Loucy (cell line): ENCODE data around the gene PRKAA2.

Experiments used
- H2AFZ ChIP-seq: fragments of 200-600 bp; sonication (generic); 2 replicates; pipeline ENCODE4 v1.6.0; 2016; ENCODE audit warnings: antibody characterized with exemption, mild to moderate bottlenecking, low read length, moderate library complexity
- H3F3A ChIP-seq: fragments of 200-600 bp; 2 replicates; pipeline ENCODE4 v1.6.0; 2016; ENCODE audit warnings: antibody characterized with exemption, low read depth, mild to moderate bottlenecking
- H3K27me3 ChIP-seq: fragments of 200-600 bp; sonication (generic); 2 replicates; pipeline ENCODE4 v1.6.1; 2014; ENCODE audit warnings: low read length, mild to moderate bottlenecking; ENCODE audit not compliant: insufficient read depth, poor library complexity, severe bottlenecking
- H3K36me3 ChIP-seq: fragments of 200-600 bp; sonication (generic); 2 replicates; pipeline ENCODE4 v1.6.1; 2016; ENCODE audit warnings: low read length; ENCODE audit not compliant: insufficient read depth
- H3K4me1 ChIP-seq: fragments of 200-600 bp; sonication (generic); 2 replicates; pipeline ENCODE4 v1.5.1; 2014; ENCODE audit warnings: low read length, mild to moderate bottlenecking; ENCODE audit not compliant: insufficient read depth, poor library complexity, severe bottlenecking
- H3K4me2 ChIP-seq: fragments of 200-600 bp; sonication (generic); 2 replicates; pipeline ENCODE4 v1.6.0; 2014; ENCODE audit warnings: antibody characterized with exemption, low read length, low read depth, mild to moderate bottlenecking; ENCODE audit not compliant: poor library complexity, severe bottlenecking
- H3K4me3 ChIP-seq: fragments of 200-600 bp; sonication (generic); 2 replicates; pipeline ENCODE4 v1.5.1; 2014; ENCODE audit warnings: low read length, mild to moderate bottlenecking, mixed read lengths; ENCODE audit not compliant: poor library complexity, severe bottlenecking
- H3K79me2 ChIP-seq: fragments of 200-600 bp; sonication (generic); 2 replicates; pipeline ENCODE4 v1.6.1; 2014; ENCODE audit warnings: low read length; ENCODE audit not compliant: insufficient read depth
- H3K9ac ChIP-seq: fragments of 200-600 bp; sonication (generic); 2 replicates; pipeline ENCODE4 v1.6.0; 2014; ENCODE audit warnings: mild to moderate bottlenecking, low read depth, low read length, moderate library complexity; ENCODE audit not compliant: poor library complexity, severe bottlenecking
- H3K9me2 ChIP-seq: fragments of 200-600 bp; sonication (generic); replicated peaks from 2 replicates; pipeline ENCODE4 v1.6.1; 2016; ENCODE audit warnings: low read depth, low read length, mixed read lengths
- H3K9me3 ChIP-seq: fragments of 200-600 bp; sonication (generic); 2 replicates; pipeline ENCODE4 v1.6.1; 2014; ENCODE audit warnings: mild to moderate bottlenecking, antibody characterized with exemption, low read length, low read depth; ENCODE audit not compliant: insufficient read depth
- H4K20me1 ChIP-seq: fragments of 200-600 bp; sonication (generic); 2 replicates; pipeline ENCODE4 v1.6.0; 2014; ENCODE audit warnings: antibody characterized with exemption, low read length, mild to moderate bottlenecking; ENCODE audit not compliant: insufficient read depth, poor library complexity, severe bottlenecking
- CTCF ChIP-seq: fragments of 200-600 bp; sonication (generic); conservative IDR thresholded peaks from 2 replicates; pipeline ENCODE4 v1.5.1; 2014; ENCODE audit warnings: mild to moderate bottlenecking, antibody characterized with exemption, low read length
- EZH2phosphoT487 ChIP-seq: fragments of 200-600 bp; IDR thresholded peaks from 2 replicates; pipeline ENCODE4 v1.6.1; 2018; ENCODE audit warnings: antibody characterized with exemption, mild to moderate bottlenecking, moderate library complexity, borderline replicate concordance

PRKAA2 gene

GRCh38 chr1:56713112-56713511 is 68.0 kb downstream of the PRKAA2 start:
- no peak overlapping the region for H3K4me3 ChIP-seq
- H3K27me3 ChIP-seq, result no peaks in the 10 kb centered on the region
- H3K9ac ChIP-seq, result no peak overlapping the region
- no peak overlapping the region for H2AFZ ChIP-seq
- TF ChIP-seq CTCF (no peak), EZH2phosphoT487 (no peak)
- no peaks in the 10 kb centered on the region for H3K4me1 ChIP-seq
- H4K20me1 ChIP-seq, result no peaks in the 10 kb centered on the region
- H3K36me3 ChIP-seq, result no peaks in the 10 kb centered on the region
- no peaks in the 10 kb centered on the region for H3K9me3 ChIP-seq
- no peaks in the 10 kb centered on the region for H3K79me2 ChIP-seq
- no peaks in the 10 kb centered on the region for H3K9me2 ChIP-seq
- no peak overlapping the region for H3K4me2 ChIP-seq
- no peaks in the 10 kb centered on the region for H3F3A ChIP-seq

GRCh38 chr1:56715156-56715555 is 70.0 kb downstream of the PRKAA2 start:
- H3K4me2 ChIP-seq, result no peak overlapping the region
- H3K27me3 ChIP-seq, result no peaks in the 10 kb centered on the region
- H3K9me3 ChIP-seq, result no peaks in the 10 kb centered on the region
- H4K20me1 ChIP-seq, result no peaks in the 10 kb centered on the region
- TF ChIP-seq CTCF (no peak), EZH2phosphoT487 (no peak)
- H3K9me2 ChIP-seq, result no peaks in the 10 kb centered on the region
- no peak overlapping the region for H3K4me3 ChIP-seq
- no peaks in the 10 kb centered on the region for H3K4me1 ChIP-seq
- H3F3A ChIP-seq, result no peaks in the 10 kb centered on the region
- no peaks in the 10 kb centered on the region for H3K36me3 ChIP-seq
- no peak overlapping the region for H3K9ac ChIP-seq
- no peaks in the 10 kb centered on the region for H3K79me2 ChIP-seq
- no peak overlapping the region for H2AFZ ChIP-seq

- no peaks in the 10 kb centered on the region for H3K9me3 ChIP-seq
- H4K20me1 ChIP-seq, result no peaks in the 10 kb centered on the region
- TF ChIP-seq CTCF (no peak), EZH2phosphoT487 (no peak)
- no peaks in the 10 kb centered on the region for H3K79me2 ChIP-seq
- H3K9ac ChIP-seq, result no peak overlapping the region
- H3K9me2 ChIP-seq, result no peaks in the 10 kb centered on the region
- no peak overlapping the region for H2AFZ ChIP-seq
- no peaks in the 10 kb centered on the region for H3F3A ChIP-seq
- H3K36me3 ChIP-seq, result no peaks in the 10 kb centered on the region
- H3K27me3 ChIP-seq, result no peaks in the 10 kb centered on the region
- H3K4me2 ChIP-seq, result no peak overlapping the region
- no peak overlapping the region for H3K4me3 ChIP-seq
- no peaks in the 10 kb centered on the region for H3K4me1 ChIP-seq
Observed at GRCh38 chr1:56719171-56719570, 74.1 kb downstream of the PRKAA2 start.
